Measurements from ENCODE around the gene ZGRF1.
"Not testable (repeated sequence)": the region's sequence is repeated elsewhere in the genome, so short reads cannot be mapped to it uniquely, and the experiment has no call there.

Gene ZGRF1

GRCh38 chr4:112513971-112514646, 122.6 kb downstream of the ZGRF1 start:
- DNase-seq = no peak

- no peak for DNase-seq
These were observed 124.9 kb downstream of the ZGRF1 start for GRCh38 chr4:112511803-112512118.

- DNase-seq = no peak
These were observed 125.5 kb downstream of the ZGRF1 start for GRCh38 chr4:112511093-112511802.

- DNase-seq = no peak
These were observed 126.2 kb downstream of the ZGRF1 start for GRCh38 chr4:112510291-112511092.

- DNase-seq = no peak
These were observed 127.2 kb downstream of the ZGRF1 start for GRCh38 chr4:112509243-112510141.

- DNase-seq = no peak
These were observed 128.4 kb downstream of the ZGRF1 start for GRCh38 chr4:112508356-112508755.

- no peak for DNase-seq
These were observed 131.9 kb downstream of the ZGRF1 start for GRCh38 chr4:112504807-112505206.

GRCh38 chr4:112502871-112503270, 133.8 kb downstream of the ZGRF1 start:
- DNase-seq = no peak

- no peak for DNase-seq
These were observed 144.4 kb downstream of the ZGRF1 start for GRCh38 chr4:112492321-112492720.

GRCh38 chr4:112490808-112491207, 145.9 kb downstream of the ZGRF1 start:
- DNase-seq = not testable (repeated sequence)

Data from NCI-H2171 (cell line).